H1 (cell line): ENCODE measurements around the gene PDPK1. TPM values are rescaled to one million over a fixed set of nuclear protein-coding genes. Genes with fewer than 3 reads are reported as not detected.
A peak's percentile ranks its signal among the peaks of the same experiment; 100 is the strongest.

Experiments
- ASH2L ChIP-seq: fragments of 200-600, 300-600 bp; sonication (generic); IDR thresholded peaks from one replicate; pipeline ENCODE4 v1.7.1; 2017; ENCODE audit warnings: low read length
- CEBPB ChIP-seq: IDR thresholded peaks from 2 replicates; pipeline ENCODE4 v1.6.1; 2012; ENCODE audit warnings: low read depth, low read length
- MAFK ChIP-seq: IDR thresholded peaks from 2 replicates; pipeline ENCODE4 v1.6.1; 2012; ENCODE audit warnings: low read depth, mild to moderate bottlenecking, improper control_type of control experiment, low read length
- NRF1 ChIP-seq: IDR thresholded peaks from 2 replicates; pipeline ENCODE4 v1.6.1; 2011; ENCODE audit warnings: mild to moderate bottlenecking, low read depth, low read length, improper control_type of control experiment
- POLR2AphosphoS5 ChIP-seq: IDR thresholded peaks from 2 replicates; pipeline ENCODE4 v1.6.1; 2011; ENCODE audit warnings: low read depth, low read length
- RAD21 ChIP-seq, 2 experiments: IDR thresholded peaks in 1 of 2; conservative IDR thresholded peaks in 1 of 2; 2 replicates each; pipeline ENCODE4 v1.6.1; 2011; ENCODE audit warnings: low read depth in 2 of 2, low read length in 2 of 2, improper control_type of control experiment in 1 of 2, inconsistent platforms in 1 of 2, mild to moderate bottlenecking in 1 of 2, moderate library complexity in 1 of 2
- SIRT6 ChIP-seq: IDR thresholded peaks from one replicate; pipeline ENCODE4 v1.7.1; 2012; ENCODE audit warnings: low read length, inconsistent platforms
- SIX5 ChIP-seq: IDR thresholded peaks from 2 replicates; pipeline ENCODE4 v1.6.1; 2011; ENCODE audit warnings: mild to moderate bottlenecking, low read depth, low read length
- TAF1 ChIP-seq: IDR thresholded peaks from 2 replicates; pipeline ENCODE4 v1.6.1; 2011; ENCODE audit warnings: mild to moderate bottlenecking, low read depth, low read length
- polyA plus RNA-seq, 7 experiments: library from polyadenylated mRNA; depleted of rRNA in 3 of 7; stranded (reverse) in 5 of 7; unstranded in 2 of 7; fragments of >200 nt in 5 of 7; fragments of 200-250 nt in 2 of 7; gene quantifications; 1 replicate in 5 of 7; 2 replicates in 1 of 7; 4 replicates in 1 of 7; pipeline versions ENCODE4 v1.2.1 to v1.2.3, GENCODE V29; 2011 to 2013; ENCODE audit warnings: missing spikeins in 2 of 7, mixed read lengths in 2 of 7
- total RNA-seq: library from RNA; stranded (reverse); fragmentation: NEBNext Ultra II Directional; extraction: Animal tissue kit (Norgen Biotek cat#: 25700); gene quantifications from 2 replicates; pipeline ENCODE4 v1.2.1, GENCODE V29; 2021
- TF ChIP-seq, protein P1 (sequence below): fragments of 300-600 bp; sonication (generic); IDR thresholded peaks from 2 replicates; pipeline ENCODE4 v1.7.1; 2012; ENCODE audit warnings: low read length, moderate library complexity, mild to moderate bottlenecking, inconsistent platforms; ENCODE audit not compliant: insufficient replicate concordance

The PDPK1 gene
- total and polyA plus RNA-seq, 2 of the 8 experiments (the other 6 are each of a cell fraction or from before 2014, with no cell fraction given), result 17.1 to 27.8 TPM

- TF ChIP-seq SIX5 (no peak; the same call in 1 of the 2 replicates), SIRT6 (no peak), TAF1 (peak; percentile 93), POLR2AphosphoS5 (peak; percentile 72), CEBPB (no peak), MAFK (no peak), NRF1 (peak; percentile 47; the same call in 1 of the 2 replicates), ASH2L (peak; percentile 58), RAD21 (IDR thresholded peaks at IDR 0.05 in 1 of 2, conservative IDR thresholded peaks at IDR 0.05 in 1 of 2; ENCODE audit: low read depth in 2 of 2, low read length in 2 of 2) (no peak)
- TF ChIP-seq, protein P1, sequence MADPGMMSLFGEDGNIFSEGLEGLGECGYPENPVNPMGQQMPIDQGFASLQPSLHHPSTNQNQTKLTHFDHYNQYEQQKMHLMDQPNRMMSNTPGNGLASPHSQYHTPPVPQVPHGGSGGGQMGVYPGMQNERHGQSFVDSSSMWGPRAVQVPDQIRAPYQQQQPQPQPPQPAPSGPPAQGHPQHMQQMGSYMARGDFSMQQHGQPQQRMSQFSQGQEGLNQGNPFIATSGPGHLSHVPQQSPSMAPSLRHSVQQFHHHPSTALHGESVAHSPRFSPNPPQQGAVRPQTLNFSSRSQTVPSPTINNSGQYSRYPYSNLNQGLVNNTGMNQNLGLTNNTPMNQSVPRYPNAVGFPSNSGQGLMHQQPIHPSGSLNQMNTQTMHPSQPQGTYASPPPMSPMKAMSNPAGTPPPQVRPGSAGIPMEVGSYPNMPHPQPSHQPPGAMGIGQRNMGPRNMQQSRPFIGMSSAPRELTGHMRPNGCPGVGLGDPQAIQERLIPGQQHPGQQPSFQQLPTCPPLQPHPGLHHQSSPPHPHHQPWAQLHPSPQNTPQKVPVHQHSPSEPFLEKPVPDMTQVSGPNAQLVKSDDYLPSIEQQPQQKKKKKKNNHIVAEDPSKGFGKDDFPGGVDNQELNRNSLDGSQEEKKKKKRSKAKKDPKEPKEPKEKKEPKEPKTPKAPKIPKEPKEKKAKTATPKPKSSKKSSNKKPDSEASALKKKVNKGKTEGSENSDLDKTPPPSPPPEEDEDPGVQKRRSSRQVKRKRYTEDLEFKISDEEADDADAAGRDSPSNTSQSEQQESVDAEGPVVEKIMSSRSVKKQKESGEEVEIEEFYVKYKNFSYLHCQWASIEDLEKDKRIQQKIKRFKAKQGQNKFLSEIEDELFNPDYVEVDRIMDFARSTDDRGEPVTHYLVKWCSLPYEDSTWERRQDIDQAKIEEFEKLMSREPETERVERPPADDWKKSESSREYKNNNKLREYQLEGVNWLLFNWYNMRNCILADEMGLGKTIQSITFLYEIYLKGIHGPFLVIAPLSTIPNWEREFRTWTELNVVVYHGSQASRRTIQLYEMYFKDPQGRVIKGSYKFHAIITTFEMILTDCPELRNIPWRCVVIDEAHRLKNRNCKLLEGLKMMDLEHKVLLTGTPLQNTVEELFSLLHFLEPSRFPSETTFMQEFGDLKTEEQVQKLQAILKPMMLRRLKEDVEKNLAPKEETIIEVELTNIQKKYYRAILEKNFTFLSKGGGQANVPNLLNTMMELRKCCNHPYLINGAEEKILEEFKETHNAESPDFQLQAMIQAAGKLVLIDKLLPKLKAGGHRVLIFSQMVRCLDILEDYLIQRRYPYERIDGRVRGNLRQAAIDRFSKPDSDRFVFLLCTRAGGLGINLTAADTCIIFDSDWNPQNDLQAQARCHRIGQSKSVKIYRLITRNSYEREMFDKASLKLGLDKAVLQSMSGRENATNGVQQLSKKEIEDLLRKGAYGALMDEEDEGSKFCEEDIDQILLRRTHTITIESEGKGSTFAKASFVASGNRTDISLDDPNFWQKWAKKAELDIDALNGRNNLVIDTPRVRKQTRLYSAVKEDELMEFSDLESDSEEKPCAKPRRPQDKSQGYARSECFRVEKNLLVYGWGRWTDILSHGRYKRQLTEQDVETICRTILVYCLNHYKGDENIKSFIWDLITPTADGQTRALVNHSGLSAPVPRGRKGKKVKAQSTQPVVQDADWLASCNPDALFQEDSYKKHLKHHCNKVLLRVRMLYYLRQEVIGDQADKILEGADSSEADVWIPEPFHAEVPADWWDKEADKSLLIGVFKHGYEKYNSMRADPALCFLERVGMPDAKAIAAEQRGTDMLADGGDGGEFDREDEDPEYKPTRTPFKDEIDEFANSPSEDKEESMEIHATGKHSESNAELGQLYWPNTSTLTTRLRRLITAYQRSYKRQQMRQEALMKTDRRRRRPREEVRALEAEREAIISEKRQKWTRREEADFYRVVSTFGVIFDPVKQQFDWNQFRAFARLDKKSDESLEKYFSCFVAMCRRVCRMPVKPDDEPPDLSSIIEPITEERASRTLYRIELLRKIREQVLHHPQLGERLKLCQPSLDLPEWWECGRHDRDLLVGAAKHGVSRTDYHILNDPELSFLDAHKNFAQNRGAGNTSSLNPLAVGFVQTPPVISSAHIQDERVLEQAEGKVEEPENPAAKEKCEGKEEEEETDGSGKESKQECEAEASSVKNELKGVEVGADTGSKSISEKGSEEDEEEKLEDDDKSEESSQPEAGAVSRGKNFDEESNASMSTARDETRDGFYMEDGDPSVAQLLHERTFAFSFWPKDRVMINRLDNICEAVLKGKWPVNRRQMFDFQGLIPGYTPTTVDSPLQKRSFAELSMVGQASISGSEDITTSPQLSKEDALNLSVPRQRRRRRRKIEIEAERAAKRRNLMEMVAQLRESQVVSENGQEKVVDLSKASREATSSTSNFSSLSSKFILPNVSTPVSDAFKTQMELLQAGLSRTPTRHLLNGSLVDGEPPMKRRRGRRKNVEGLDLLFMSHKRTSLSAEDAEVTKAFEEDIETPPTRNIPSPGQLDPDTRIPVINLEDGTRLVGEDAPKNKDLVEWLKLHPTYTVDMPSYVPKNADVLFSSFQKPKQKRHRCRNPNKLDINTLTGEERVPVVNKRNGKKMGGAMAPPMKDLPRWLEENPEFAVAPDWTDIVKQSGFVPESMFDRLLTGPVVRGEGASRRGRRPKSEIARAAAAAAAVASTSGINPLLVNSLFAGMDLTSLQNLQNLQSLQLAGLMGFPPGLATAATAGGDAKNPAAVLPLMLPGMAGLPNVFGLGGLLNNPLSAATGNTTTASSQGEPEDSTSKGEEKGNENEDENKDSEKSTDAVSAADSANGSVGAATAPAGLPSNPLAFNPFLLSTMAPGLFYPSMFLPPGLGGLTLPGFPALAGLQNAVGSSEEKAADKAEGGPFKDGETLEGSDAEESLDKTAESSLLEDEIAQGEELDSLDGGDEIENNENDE, result no peak
These were observed 24.2 kb upstream of the PDPK1 start, which contains the start of gene ATP6V0C (continued) for GRCh38 chr16:2513405-2514332.
